ENCODE results near the gene HSD17B2.

Gene HSD17B2

GRCh38 chr16:82010649-82011048, 24.4 kb upstream of the HSD17B2 start:
- peak overlapping the region; percentile 91 for H3K27ac Mint-ChIP-seq
- no peaks in the 10 kb centered on the region for H3K36me3 Mint-ChIP-seq
- peaks cover 7% of the 10 kb centered on the region for H3K9me3 Mint-ChIP-seq
- DNase-seq (ENCODE audit: low spot score in 2 of 2) (no peak), ATAC-seq (peak; percentile 65)
- peaks cover 18% of the 10 kb centered on the region for H3K4me1 Mint-ChIP-seq
- H3K4me3 Mint-ChIP-seq: peak overlapping the region; percentile 77

DNA sequence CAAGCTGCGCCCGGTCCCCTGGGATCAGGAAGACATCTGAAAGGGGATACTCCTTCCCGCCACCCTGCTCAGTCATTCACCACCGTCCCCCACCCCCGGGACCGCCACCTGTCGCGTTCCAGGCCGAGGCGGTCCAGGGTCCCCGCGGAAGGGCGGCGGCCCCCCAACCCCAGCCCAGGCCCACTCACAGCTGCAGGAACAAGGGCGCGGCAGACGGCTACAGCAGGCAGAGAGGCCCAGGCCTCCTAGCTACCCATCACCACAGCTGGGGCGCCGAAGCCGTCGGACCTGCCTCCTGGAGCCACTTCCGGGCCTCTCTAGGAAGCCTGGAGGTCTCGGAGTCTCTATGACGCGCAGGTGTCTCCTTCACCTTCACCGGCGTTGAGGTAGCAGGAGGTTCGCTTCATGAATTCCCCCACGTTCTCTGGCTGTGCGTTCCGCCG, 23.8 kb upstream of the HSD17B2 start, which contains the start of gene SDR42E1:
Gene SDR42E1, minus strand, starts transcription at position 272 of the 443 bp plus-strand sequence. CDS start 10,612 bp downstream, outside the sequence.
- DNase-seq (ENCODE audit: low spot score in 2 of 2) (peak; percentile 41 to 79), ATAC-seq (peak; percentile 90)
- Mint-ChIP-seq H3K27ac (peak within 1 kb of the TSS; percentile 91), H3K4me1 (peaks cover 18% of the 10 kb centered on the region), H3K36me3 (no peaks in the 10 kb centered on the region), H3K9me3 (peaks cover 7% of the 10 kb centered on the region), H3K4me3 (peak within 1 kb of the TSS; percentile 77)

DNA sequence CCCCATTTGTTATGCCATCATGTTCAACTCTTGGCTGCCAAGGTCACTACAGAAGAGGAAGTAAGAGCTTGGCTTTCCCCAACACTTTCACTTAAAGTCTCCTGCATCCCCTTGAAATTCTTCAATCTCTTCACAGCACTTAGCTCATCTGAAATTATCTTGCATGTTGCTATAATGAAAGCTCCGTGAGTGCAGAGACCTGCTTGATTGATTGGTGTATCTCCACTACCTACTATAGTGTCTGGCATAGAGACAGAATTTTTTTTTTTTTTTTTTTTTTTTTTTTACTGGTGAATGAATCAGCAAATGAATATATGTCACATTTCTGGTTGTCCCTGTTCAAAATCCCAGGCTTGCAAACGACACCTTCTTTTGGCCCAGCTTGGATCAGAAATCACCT, 21.9 kb upstream of the HSD17B2 start:
- peaks cover 7% of the 10 kb centered on the region for H3K9me3 Mint-ChIP-seq
- DNase-seq (ENCODE audit: low spot score in 2 of 2) (no peak), ATAC-seq (no peak)
- H3K4me1 Mint-ChIP-seq: peaks cover 18% of the 10 kb centered on the region
- H3K27ac Mint-ChIP-seq: no peak overlapping the region
- no peaks in the 10 kb centered on the region for H3K36me3 Mint-ChIP-seq
- H3K4me3 Mint-ChIP-seq: no peak overlapping the region

DNA sequence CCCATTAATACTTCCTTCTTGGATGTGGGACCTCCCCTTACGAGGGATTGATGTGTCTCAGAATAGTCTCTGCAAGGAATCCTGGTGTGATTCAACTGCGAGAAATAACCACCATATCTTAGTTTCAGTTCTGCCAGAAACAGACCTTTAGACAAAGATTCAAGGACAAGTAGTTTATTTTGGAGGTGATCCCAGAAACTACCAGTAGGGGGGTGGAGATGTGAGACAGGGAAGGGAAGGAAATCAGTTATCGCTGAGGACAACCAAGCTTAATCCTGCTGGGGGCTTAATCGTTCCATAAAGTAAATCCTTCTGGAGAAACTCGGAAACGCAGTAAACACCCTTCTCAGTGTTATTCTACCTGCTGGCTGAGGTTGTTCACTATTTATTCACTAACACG, 18.8 kb upstream of the HSD17B2 start:
- Mint-ChIP-seq H3K36me3 (no peaks in the 10 kb centered on the region), H3K4me3 (no peak overlapping the region), H3K9me3 (peaks cover 4% of the 10 kb centered on the region), H3K4me1 (peaks cover 9% of the 10 kb centered on the region), H3K27ac (no peak overlapping the region)
- DNase-seq (ENCODE audit: low spot score in 2 of 2) (no peak), ATAC-seq (no peak)

DNA sequence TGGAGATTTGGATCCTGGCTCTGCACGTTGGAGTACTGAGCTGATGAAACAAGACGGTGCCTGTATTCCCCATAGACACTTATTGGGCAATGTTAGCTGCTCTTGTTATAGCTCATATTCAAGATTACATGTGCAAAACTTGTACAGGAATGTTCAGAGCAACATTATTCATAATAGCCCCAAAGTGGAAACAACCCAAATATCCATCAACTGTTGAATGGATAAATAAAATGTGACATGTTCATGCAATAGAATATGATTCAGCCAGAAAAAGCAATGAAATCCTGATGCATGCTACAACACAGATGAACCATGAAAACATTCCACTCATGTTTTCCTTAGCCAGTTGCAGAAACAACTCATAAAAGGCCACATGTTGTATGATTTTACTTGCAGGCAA, 18.1 kb upstream of the HSD17B2 start:
- Mint-ChIP-seq H3K36me3 (no peaks in the 10 kb centered on the region), H3K4me3 (no peak overlapping the region), H3K9me3 (no peaks in the 10 kb centered on the region), H3K27ac (no peak overlapping the region), H3K4me1 (peaks cover 2% of the 10 kb centered on the region)
- no peak for DNase-seq (ENCODE audit: low spot score in 2 of 2)
- ATAC-seq: no peak

DNA sequence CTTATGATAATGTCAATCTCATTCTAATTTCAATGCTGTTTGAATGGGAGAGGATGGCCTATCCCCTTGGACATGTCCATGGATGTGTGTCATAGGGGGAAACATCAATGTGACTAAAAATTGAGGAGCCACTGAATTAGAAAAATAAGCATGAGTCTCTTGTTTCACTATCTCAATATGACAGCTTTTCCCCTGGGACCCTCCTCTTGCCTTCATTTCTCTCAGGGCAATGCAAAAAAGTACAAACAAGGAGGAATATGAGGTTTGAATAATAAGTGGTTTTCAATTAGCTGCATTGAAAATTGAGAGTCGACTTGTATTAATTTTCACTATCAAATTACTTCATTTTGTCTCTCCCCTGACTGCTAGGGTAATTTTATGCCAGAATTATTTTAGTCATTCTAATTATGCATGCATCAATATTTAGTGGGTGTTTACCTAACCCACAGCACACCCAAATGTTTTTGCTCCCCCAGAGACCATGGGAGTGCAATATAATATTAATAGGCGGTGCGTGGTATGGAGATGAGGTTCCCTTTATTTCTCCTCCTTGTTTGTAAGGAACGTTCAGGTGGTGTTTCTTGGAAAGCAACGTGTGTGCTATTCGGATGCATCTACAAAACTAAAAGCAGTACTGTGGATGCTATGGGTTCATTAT, 17.0 kb upstream of the HSD17B2 start:
- ATAC-seq: no peak
- H3K27ac Mint-ChIP-seq: no peak overlapping the region

GRCh38 chr16:82019535-82019934, 15.5 kb upstream of the HSD17B2 start:
- Mint-ChIP-seq H3K4me3 (no peak overlapping the region), H3K36me3 (no peaks in the 10 kb centered on the region), H3K9me3 (no peaks in the 10 kb centered on the region), H3K27ac (no peak overlapping the region), H3K4me1 (no peaks in the 10 kb centered on the region)
- ATAC-seq (no peak), DNase-seq (ENCODE audit: low spot score in 2 of 2) (no peak)

More for the DNA sequence above, 17.0 kb upstream of the HSD17B2 start:
- no peaks in the 10 kb centered on the region for H3K4me1 Mint-ChIP-seq
- DNase-seq (ENCODE audit: low spot score in 2 of 2): no peak
- no peaks in the 10 kb centered on the region for H3K9me3 Mint-ChIP-seq
- no peaks in the 10 kb centered on the region for H3K36me3 Mint-ChIP-seq
- no peak overlapping the region for H3K4me3 Mint-ChIP-seq

GRCh38 chr16:82020051-82020450, 15.0 kb upstream of the HSD17B2 start:
- Mint-ChIP-seq H3K27ac (no peak overlapping the region), H3K36me3 (no peaks in the 10 kb centered on the region), H3K4me3 (no peak overlapping the region), H3K4me1 (no peaks in the 10 kb centered on the region), H3K9me3 (no peaks in the 10 kb centered on the region)
- ATAC-seq (no peak), DNase-seq (ENCODE audit: low spot score in 2 of 2) (no peak)

DNA sequence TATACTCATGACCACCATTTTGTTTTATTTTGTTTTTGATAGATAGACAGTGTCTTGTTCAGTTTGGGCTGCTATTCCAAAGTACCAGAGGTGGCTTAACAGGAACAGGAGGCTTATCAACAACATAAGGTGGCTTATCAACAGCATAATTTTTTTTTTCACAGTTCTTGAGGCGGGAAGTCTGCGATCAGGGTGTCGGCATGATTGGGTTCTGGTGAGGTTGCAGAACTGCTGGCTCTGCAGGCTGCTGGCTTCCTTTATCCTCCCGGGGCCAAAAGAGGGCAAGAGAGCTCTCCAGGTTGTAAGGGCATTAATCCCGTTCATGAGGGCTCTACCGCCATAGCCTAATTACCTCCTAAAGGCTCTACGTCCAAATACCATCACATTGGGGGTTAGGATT, 11.8 kb upstream of the HSD17B2 start:
- ATAC-seq (no peak), DNase-seq (ENCODE audit: low spot score in 2 of 2) (no peak)
- Mint-ChIP-seq H3K36me3 (no peaks in the 10 kb centered on the region), H3K27ac (no peak overlapping the region), H3K4me3 (no peak overlapping the region), H3K9me3 (no peaks in the 10 kb centered on the region), H3K4me1 (no peaks in the 10 kb centered on the region)

DNA sequence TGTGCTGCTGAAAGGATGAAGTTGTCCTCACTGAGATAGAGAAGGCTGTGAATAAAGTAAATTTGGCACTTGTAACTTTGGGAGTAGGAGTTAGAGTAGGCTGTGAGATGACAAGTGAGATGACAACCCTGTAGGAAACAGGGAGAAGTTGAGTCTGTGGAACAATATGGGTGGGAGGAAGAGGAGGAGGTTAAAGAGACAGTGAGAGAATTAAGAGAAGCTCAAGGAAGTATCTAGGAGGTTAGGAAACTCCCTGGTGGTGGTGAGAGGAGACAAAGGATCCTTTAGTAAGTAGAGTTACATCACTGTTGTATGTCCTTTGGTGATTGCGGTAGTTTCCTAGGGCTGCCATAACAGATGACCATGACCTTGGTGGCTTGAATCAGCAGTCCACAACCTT, 10.7 kb upstream of the HSD17B2 start:
- Mint-ChIP-seq H3K4me1 (no peaks in the 10 kb centered on the region), H3K4me3 (no peak overlapping the region), H3K36me3 (no peaks in the 10 kb centered on the region), H3K27ac (no peak overlapping the region), H3K9me3 (no peaks in the 10 kb centered on the region)
- no peak for DNase-seq (ENCODE audit: low spot score in 2 of 2)
- ATAC-seq: no peak

DNA sequence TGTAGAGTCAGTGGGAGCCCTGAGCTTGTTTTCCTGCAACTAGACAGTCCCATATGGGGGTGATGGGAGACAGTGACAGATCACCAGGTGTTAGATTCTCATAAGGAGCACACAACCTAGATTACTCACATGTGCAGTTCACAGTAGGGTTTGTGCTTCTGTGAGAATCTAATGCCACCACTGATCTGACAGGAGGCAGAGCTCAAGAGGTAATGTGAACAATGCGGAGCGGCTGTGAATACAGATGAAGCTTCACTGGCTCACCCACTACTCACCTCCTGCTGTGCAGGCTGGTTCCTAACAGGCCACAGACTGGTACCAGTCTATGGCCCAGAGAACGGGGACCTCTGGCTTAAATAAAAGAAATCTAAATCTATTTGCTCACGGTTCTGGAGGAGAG, 10.2 kb upstream of the HSD17B2 start:
- no peaks in the 10 kb centered on the region for H3K9me3 Mint-ChIP-seq
- H3K27ac Mint-ChIP-seq: no peak overlapping the region
- no peaks in the 10 kb centered on the region for H3K4me1 Mint-ChIP-seq
- ATAC-seq: no peak
- DNase-seq (ENCODE audit: low spot score in 2 of 2): no peak
- no peak overlapping the region for H3K4me3 Mint-ChIP-seq
- H3K36me3 Mint-ChIP-seq: no peaks in the 10 kb centered on the region

DNA sequence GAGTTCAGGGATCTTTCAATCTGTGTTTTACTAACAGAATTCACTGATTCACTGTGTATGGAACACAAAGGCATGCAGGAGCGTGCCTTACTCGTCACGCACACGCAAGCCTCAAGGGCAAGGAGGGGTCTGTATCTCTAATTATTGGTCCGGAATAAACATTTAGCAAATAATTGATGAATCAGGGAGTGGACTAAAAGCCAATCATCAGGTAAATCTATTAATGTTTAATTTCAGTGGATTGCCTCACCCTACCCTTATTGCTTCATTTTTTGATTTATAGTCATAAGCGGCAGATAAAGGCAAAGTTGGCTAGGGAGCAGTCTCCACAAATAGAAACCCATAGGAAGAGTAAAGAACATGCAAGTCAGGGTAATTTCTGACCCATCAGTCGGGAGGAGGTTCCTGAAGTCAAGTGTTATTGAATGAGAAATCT, 7.4 kb upstream of the HSD17B2 start:
- Mint-ChIP-seq H3K4me3 (no peak overlapping the region), H3K36me3 (no peaks in the 10 kb centered on the region), H3K27ac (no peak overlapping the region), H3K4me1 (no peaks in the 10 kb centered on the region), H3K9me3 (no peaks in the 10 kb centered on the region)
- no peak for ATAC-seq
- no peak for DNase-seq (ENCODE audit: low spot score in 2 of 2)

- Mint-ChIP-seq H3K4me1 (no peaks in the 10 kb centered on the region), H3K9me3 (no peaks in the 10 kb centered on the region), H3K36me3 (no peaks in the 10 kb centered on the region), H3K27ac (no peak overlapping the region), H3K4me3 (no peak overlapping the region)
- DNase-seq (ENCODE audit: low spot score in 2 of 2) (no peak), ATAC-seq (no peak)
Measured at GRCh38 chr16:82031116-82032084, 3.7 kb upstream of the HSD17B2 start.

DNA sequence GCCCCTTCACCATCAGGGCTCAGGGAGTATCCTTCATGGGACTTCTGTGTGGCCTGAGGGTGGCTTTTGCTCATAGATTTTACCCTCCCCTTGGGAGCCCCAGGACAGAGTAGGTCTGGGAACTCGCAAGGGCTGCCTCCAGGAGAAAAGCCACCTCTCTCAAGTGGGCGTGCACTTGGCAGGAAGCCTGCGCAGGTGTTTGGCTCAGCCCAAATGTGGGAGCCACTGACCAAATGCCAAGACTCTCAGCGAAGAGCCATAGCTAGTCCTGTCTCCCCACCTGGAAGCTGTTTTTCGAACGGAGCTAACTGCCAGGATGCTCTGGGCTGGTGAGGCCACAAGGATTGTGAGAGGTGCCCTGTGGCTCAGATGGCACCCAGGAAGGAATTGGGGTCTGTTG, 2.0 kb upstream of the HSD17B2 start:
- Mint-ChIP-seq H3K36me3 (no peaks in the 10 kb centered on the region), H3K27ac (no peak overlapping the region)
- peak; percentile 16 for ATAC-seq

GRCh38 chr16:82033683-82034300, 1.3 kb upstream of the HSD17B2 start:
- no peak for DNase-seq (ENCODE audit: low spot score in 2 of 2)
- H3K9me3 Mint-ChIP-seq: no peaks in the 10 kb centered on the region
- H3K4me3 Mint-ChIP-seq: no peak overlapping the region
- no peaks in the 10 kb centered on the region for H3K36me3 Mint-ChIP-seq
- H3K27ac Mint-ChIP-seq: no peak overlapping the region
- no peaks in the 10 kb centered on the region for H3K4me1 Mint-ChIP-seq
- ATAC-seq: no peak

More for the DNA sequence above, 2.0 kb upstream of the HSD17B2 start:
- no peak for DNase-seq (ENCODE audit: low spot score in 2 of 2)
- Mint-ChIP-seq H3K4me1 (no peaks in the 10 kb centered on the region), H3K9me3 (no peaks in the 10 kb centered on the region), H3K4me3 (no peak overlapping the region)

Measured in stimulated activated effector memory CD8-positive, alpha-beta T cell treated with anti-CD3 and anti-CD28 coated beads, Interleukin-12 subunit alpha, Interleukin-12 subunit beta, amount 100 ng/mL, for 72 hours (primary cell).